Stimulated activated CD4-positive, alpha-beta T cell treated with anti-CD3 and anti-CD28 coated beads, Interleukin-2, amount 100 ng/mL, for 24 hours (primary cell): Measurements from ENCODE around the gene PLBD2.
"Not testable (repeated sequence)": the region's sequence is repeated elsewhere in the genome, so short reads cannot be mapped to it uniquely, and the experiment has no call there.

Source experiments
- DNase-seq, 2 donors: peaks; one replicate each; pipeline ENCODE4 v3.0.0-alpha.2; 2020

The PLBD2 gene

GRCh38 chr12:113334786-113335539 lies 23.4 kb upstream of the PLBD2 start, which contains the start of gene SLC8B1:
Gene SLC8B1 (minus strand): TSS chr12:113335109. CDS start chr12:113332878, 2,231 bp downstream.
- peak; percentile 91 to 92 for DNase-seq

- DNase-seq: no peak
These were observed 18.8 kb upstream of the PLBD2 start for GRCh38 chr12:113339540-113339939.

GRCh38 chr12:113340061-113340460 lies 18.3 kb upstream of the PLBD2 start:
- no peak for DNase-seq

- DNase-seq: no peak
These were observed 16.9 kb upstream of the PLBD2 start for GRCh38 chr12:113341535-113341934.

GRCh38 chr12:113345318-113345717 lies 13.1 kb upstream of the PLBD2 start:
- no peak for DNase-seq

- DNase-seq: no peak
These were observed 12.0 kb upstream of the PLBD2 start for GRCh38 chr12:113346353-113346752.

GRCh38 chr12:113347107-113347506 lies 11.3 kb upstream of the PLBD2 start:
- DNase-seq: no peak

GRCh38 chr12:113347892-113348291 lies 10.5 kb upstream of the PLBD2 start:
- DNase-seq: no peak

- DNase-seq: no peak
These were observed 9.4 kb upstream of the PLBD2 start for GRCh38 chr12:113348849-113349536.

GRCh38 chr12:113351089-113351488 lies 7.3 kb upstream of the PLBD2 start:
- no peak for DNase-seq

- DNase-seq: not testable (repeated sequence)
These were observed 4.2 kb upstream of the PLBD2 start for GRCh38 chr12:113354192-113354591.

- DNase-seq: no peak
These were observed 949 bp downstream of the PLBD2 start for GRCh38 chr12:113359133-113359938.

- no peak for DNase-seq
These were observed 1.8 kb downstream of the PLBD2 start for GRCh38 chr12:113359939-113360748.

- DNase-seq: no peak
These were observed 3.4 kb downstream of the PLBD2 start for GRCh38 chr12:113361574-113362370.

GRCh38 chr12:113364698-113365097 lies 6.3 kb downstream of the PLBD2 start:
- no peak for DNase-seq

- DNase-seq: no peak
These were observed 7.4 kb downstream of the PLBD2 start for GRCh38 chr12:113365639-113366395.

- DNase-seq: no peak
These were observed 8.4 kb downstream of the PLBD2 start for GRCh38 chr12:113366827-113367226.

- no peak for DNase-seq
These were observed 9.9 kb downstream of the PLBD2 start for GRCh38 chr12:113368331-113368730.

GRCh38 chr12:113369391-113369985 lies 11.1 kb downstream of the PLBD2 start:
- no peak for DNase-seq

- no peak for DNase-seq
These were observed 12.7 kb downstream of the PLBD2 start for GRCh38 chr12:113370923-113371682.
